SK-N-MC (cell line): ENCODE measurements around the gene CAMK4.

Experiments used
- EZH2 ChIP-seq: fragments of 200-600 bp; sonication (generic); IDR thresholded peaks from one replicate; pipeline ENCODE4 v1.6.1; 2017; ENCODE audit warnings: antibody characterized with exemption
- POLR2AphosphoS5 ChIP-seq: IDR thresholded peaks from 2 replicates; pipeline ENCODE4 v1.6.1; 2012; ENCODE audit warnings: mild to moderate bottlenecking, low read depth, low read length, borderline replicate concordance

DNA sequence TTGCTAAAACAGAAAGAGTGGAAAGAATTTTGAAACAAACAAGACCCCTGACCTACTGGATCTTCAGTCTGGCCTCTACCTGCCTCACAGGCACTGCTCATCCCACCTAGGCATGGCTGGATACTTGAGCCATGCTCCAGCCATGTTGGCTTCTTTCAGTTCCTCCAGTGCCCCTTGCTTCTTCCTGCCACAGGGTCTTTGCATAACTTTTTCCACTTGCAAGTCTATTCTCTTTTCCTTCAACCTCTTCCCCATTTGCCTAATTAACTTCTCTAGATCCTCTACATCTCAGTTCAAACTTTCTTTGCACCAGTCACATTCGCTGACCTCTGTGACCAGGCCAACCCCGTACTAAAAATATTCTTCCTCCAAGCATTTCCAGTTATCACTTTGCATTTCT lies 237.8 kb downstream of the CAMK4 start:
- no peak for TF ChIP-seq EZH2
- TF ChIP-seq POLR2AphosphoS5, result no peak
